Fibroblast of lung (primary cell): ENCODE results near the gene ACOXL. TPM values are rescaled to one million over a fixed set of nuclear protein-coding genes. Genes with fewer than 3 reads are reported as not detected.

Experiments used
- DNase-seq, 2 donors: peaks; one replicate each; pipeline versions ENCODE4 v3.0.0 to v3.0.0-alpha.2; 2010; ENCODE audit warnings: low read depth in 2 of 2
- H2AFZ ChIP-seq: 2 replicates; pipeline ENCODE4 v1.5.1; 2012; ENCODE audit warnings: low read length, control low read depth, inconsistent platforms
- H3K27ac ChIP-seq: 2 replicates; pipeline ENCODE4 v1.5.1; 2011; ENCODE audit warnings: low read length, control low read depth; ENCODE audit not compliant: insufficient read depth
- H3K27me3 ChIP-seq: 2 replicates; pipeline ENCODE4 v1.5.1; 2011; ENCODE audit warnings: mild to moderate bottlenecking, low read length; ENCODE audit not compliant: control insufficient read depth, insufficient read depth
- H3K36me3 ChIP-seq: 2 replicates; pipeline ENCODE4 v1.5.1; 2011; ENCODE audit warnings: low read length; ENCODE audit not compliant: control insufficient read depth, insufficient read depth
- H3K4me1 ChIP-seq: 2 replicates; pipeline ENCODE4 v1.5.1; 2011; ENCODE audit warnings: low read length; ENCODE audit not compliant: control insufficient read depth, insufficient read depth; ENCODE audit errors: extremely low read depth
- H3K4me2 ChIP-seq: 2 replicates; pipeline ENCODE4 v1.5.1; 2011; ENCODE audit warnings: low read length, control low read depth; ENCODE audit not compliant: insufficient read depth; ENCODE audit errors: extremely low read depth
- H3K4me3 ChIP-seq, 4 experiments: fragments of 200-600 bp in 1 of 4; sonication (generic) in 1 of 4; replicated peaks in 1 of 4; 2 replicates each; pipeline ENCODE4 v1.5.1; 2011 to 2016; ENCODE audit warnings: low read length in 4 of 4, low read depth in 3 of 4, mild to moderate bottlenecking in 3 of 4, control low read depth in 2 of 4, inconsistent platforms in 1 of 4, mixed read lengths in 1 of 4; ENCODE audit not compliant: insufficient read depth in 1 of 4; ENCODE audit errors: control extremely low read depth in 1 of 4
- H3K79me2 ChIP-seq: 2 replicates; pipeline ENCODE4 v1.5.1; 2012; ENCODE audit warnings: mild to moderate bottlenecking, low read length, inconsistent platforms; ENCODE audit not compliant: control insufficient read depth, insufficient read depth
- H3K9ac ChIP-seq: 2 replicates; pipeline ENCODE4 v1.5.1; 2011; ENCODE audit warnings: mild to moderate bottlenecking, low read length, control low read depth; ENCODE audit not compliant: insufficient read depth
- H3K9me3 ChIP-seq: 2 replicates; pipeline ENCODE4 v1.5.1; 2012; ENCODE audit warnings: low read depth, low read length; ENCODE audit not compliant: control insufficient read depth, insufficient read depth
- H4K20me1 ChIP-seq: 2 replicates; pipeline ENCODE4 v1.5.1; 2011; ENCODE audit warnings: low read length; ENCODE audit not compliant: control insufficient read depth, insufficient read depth; ENCODE audit errors: extremely low read depth
- EZH2 ChIP-seq: IDR thresholded peaks from 2 replicates; pipeline ENCODE4 v1.5.1; 2012; ENCODE audit warnings: low read length, control low read depth, mild to moderate bottlenecking; ENCODE audit errors: missing control alignments
- polyA plus RNA-seq, 2 donors: library from polyadenylated mRNA; depleted of rRNA in 1 of 2; stranded (reverse) in 1 of 2; unstranded in 1 of 2; fragments of >200 nt; gene quantifications; 2 replicates each; pipeline ENCODE4 v1.2.1, GENCODE V29; 2011 to 2012; ENCODE audit warnings: missing spikeins in 1 of 2
- total RNA-seq: library from RNA; depleted of rRNA; stranded (reverse); fragments of >200 nt; gene quantifications from 2 replicates; pipeline ENCODE4 v1.2.1, GENCODE V29; 2014
- TF ChIP-seq, protein P1 (sequence below), 2 donors: IDR thresholded peaks in 1 of 2; conservative IDR thresholded peaks in 1 of 2; 1 replicate in 1 of 2; 2 replicates in 1 of 2; pipeline ENCODE4 v1.5.1; 2011 to 2012; ENCODE audit warnings: low read length in 2 of 2, control low read depth in 1 of 2, inconsistent platforms in 1 of 2, low read depth in 1 of 2, mild to moderate bottlenecking in 1 of 2

ACOXL gene
- total and polyA plus RNA-seq, 2 donors (not counting 1 experiment from before 2014, with no cell fraction given) = not detected

- H3K79me2 ChIP-seq = no peaks in the 10 kb centered on the region
- TF ChIP-seq EZH2 = no peak
- TF ChIP-seq, protein P1, sequence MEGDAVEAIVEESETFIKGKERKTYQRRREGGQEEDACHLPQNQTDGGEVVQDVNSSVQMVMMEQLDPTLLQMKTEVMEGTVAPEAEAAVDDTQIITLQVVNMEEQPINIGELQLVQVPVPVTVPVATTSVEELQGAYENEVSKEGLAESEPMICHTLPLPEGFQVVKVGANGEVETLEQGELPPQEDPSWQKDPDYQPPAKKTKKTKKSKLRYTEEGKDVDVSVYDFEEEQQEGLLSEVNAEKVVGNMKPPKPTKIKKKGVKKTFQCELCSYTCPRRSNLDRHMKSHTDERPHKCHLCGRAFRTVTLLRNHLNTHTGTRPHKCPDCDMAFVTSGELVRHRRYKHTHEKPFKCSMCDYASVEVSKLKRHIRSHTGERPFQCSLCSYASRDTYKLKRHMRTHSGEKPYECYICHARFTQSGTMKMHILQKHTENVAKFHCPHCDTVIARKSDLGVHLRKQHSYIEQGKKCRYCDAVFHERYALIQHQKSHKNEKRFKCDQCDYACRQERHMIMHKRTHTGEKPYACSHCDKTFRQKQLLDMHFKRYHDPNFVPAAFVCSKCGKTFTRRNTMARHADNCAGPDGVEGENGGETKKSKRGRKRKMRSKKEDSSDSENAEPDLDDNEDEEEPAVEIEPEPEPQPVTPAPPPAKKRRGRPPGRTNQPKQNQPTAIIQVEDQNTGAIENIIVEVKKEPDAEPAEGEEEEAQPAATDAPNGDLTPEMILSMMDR (conservative IDR thresholded peaks at IDR 0.05 in 1 of 2, IDR thresholded peaks at IDR 0.05 in 1 of 2; ENCODE audit: low read depth in 1 of 2, low read length in 2 of 2) = no peak
- H3K4me2 ChIP-seq = no peak overlapping the region
- H3K9ac ChIP-seq = no peak overlapping the region
- H4K20me1 ChIP-seq = no peaks in the 10 kb centered on the region
- no peaks in the 10 kb centered on the region for H3K4me1 ChIP-seq
- H3K27ac ChIP-seq = no peak overlapping the region
- H3K36me3 ChIP-seq = no peaks in the 10 kb centered on the region
- no peak overlapping the region for H3K4me3 ChIP-seq
- DNase-seq = peak; percentile 3 to 7
- no peaks in the 10 kb centered on the region for H3K9me3 ChIP-seq
- H2AFZ ChIP-seq = no peak overlapping the region
- peaks cover 5% of the 10 kb centered on the region for H3K27me3 ChIP-seq
Measured at GRCh38 chr2:110828330-110828729, 96.0 kb downstream of the ACOXL start.

- H3K27ac ChIP-seq = no peak overlapping the region
- H3K4me3 ChIP-seq = no peak overlapping the region
Measured at GRCh38 chr2:110829413-110830146, 97.2 kb downstream of the ACOXL start.

DNA sequence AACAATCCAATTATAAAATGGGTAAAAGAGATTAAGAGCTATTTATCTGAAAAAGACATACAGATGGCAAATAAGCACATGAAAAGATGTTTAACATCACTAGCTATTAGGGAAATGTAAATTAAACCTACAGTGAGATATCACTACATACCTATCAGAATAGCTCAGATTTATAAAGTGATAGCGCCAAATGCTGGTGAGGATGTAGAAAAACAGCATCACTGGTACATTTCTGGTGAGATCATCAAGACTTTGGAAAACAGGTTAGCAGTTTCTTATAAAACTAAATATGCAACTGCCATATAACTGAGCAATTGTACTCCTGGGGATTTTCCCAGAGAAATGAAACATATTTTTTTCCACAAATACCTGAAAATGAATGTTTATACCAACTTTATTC lies 100.4 kb downstream of the ACOXL start:
- DNase-seq = no peak
- H3K4me3 ChIP-seq = no peak overlapping the region
- H3K27me3 ChIP-seq = peaks cover 5% of the 10 kb centered on the region
- H3K36me3 ChIP-seq = no peaks in the 10 kb centered on the region
- H3K79me2 ChIP-seq = no peaks in the 10 kb centered on the region
- no peak for TF ChIP-seq EZH2
- TF ChIP-seq, protein P1 (conservative IDR thresholded peaks at IDR 0.05 in 1 of 2, IDR thresholded peaks at IDR 0.05 in 1 of 2; ENCODE audit: low read depth in 1 of 2, low read length in 2 of 2) = no peak
- no peak overlapping the region for H3K9ac ChIP-seq
- no peaks in the 10 kb centered on the region for H4K20me1 ChIP-seq
- H3K27ac ChIP-seq = no peak overlapping the region
- no peak overlapping the region for H2AFZ ChIP-seq
- no peaks in the 10 kb centered on the region for H3K9me3 ChIP-seq
- no peak overlapping the region for H3K4me2 ChIP-seq
- H3K4me1 ChIP-seq = no peaks in the 10 kb centered on the region

More at GRCh38 chr2:110829413-110830146, 97.2 kb downstream of the ACOXL start:
- no peaks in the 10 kb centered on the region for H3K36me3 ChIP-seq
- H3K9ac ChIP-seq = no peak overlapping the region
- H3K79me2 ChIP-seq = no peaks in the 10 kb centered on the region
- TF ChIP-seq, protein P1 (conservative IDR thresholded peaks at IDR 0.05 in 1 of 2, IDR thresholded peaks at IDR 0.05 in 1 of 2; ENCODE audit: low read depth in 1 of 2, low read length in 2 of 2) = no peak
- no peak for TF ChIP-seq EZH2
- no peaks in the 10 kb centered on the region for H3K4me1 ChIP-seq
- no peak overlapping the region for H2AFZ ChIP-seq
- peaks cover 5% of the 10 kb centered on the region for H3K27me3 ChIP-seq
- DNase-seq = no peak
- H3K4me2 ChIP-seq = no peak overlapping the region
- no peaks in the 10 kb centered on the region for H4K20me1 ChIP-seq
- no peaks in the 10 kb centered on the region for H3K9me3 ChIP-seq
